Suprapubic skin (tissue), 4 donors: ENCODE measurements around the gene CDH5. TPM values are rescaled to one million over a fixed set of nuclear protein-coding genes. Genes with fewer than 3 reads are reported as not detected.

ENCODE experiments used
- DNase-seq, 2 donors: peaks; one replicate each; pipeline ENCODE4 v3.0.0-alpha.2; 2019; ENCODE audit warnings: low spot score in 2 of 2
- H3K27ac ChIP-seq: fragments of 200-600 bp; sonication (generic); one replicate; pipeline ENCODE4 v1.5.1; 2019
- H3K27me3 ChIP-seq: fragments of 200-600 bp; sonication (generic); one replicate; pipeline ENCODE4 v1.5.1; 2019
- H3K36me3 ChIP-seq: fragments of 200-600 bp; sonication (generic); one replicate; pipeline ENCODE4 v1.5.1; 2019
- H3K4me1 ChIP-seq: fragments of 200-600 bp; sonication (generic); one replicate; pipeline ENCODE4 v1.5.1; 2019
- H3K4me3 ChIP-seq: fragments of 200-600 bp; sonication (generic); one replicate; pipeline ENCODE4 v1.5.1; 2019; ENCODE audit warnings: mild to moderate bottlenecking
- H3K9me3 ChIP-seq: fragments of 200-600 bp; sonication (generic); one replicate; pipeline ENCODE4 v1.5.1; 2019
- CTCF ChIP-seq, 2 donors: fragments of 200-600 bp in 1 of 2; fragments of 450-650 bp in 1 of 2; sonication (generic) in 1 of 2; IDR thresholded peaks; one replicate each; pipeline ENCODE4 v1.5.1; 2016 to 2019; ENCODE audit warnings: antibody characterized with exemption in 2 of 2, mild to moderate bottlenecking in 1 of 2, moderate library complexity in 1 of 2
- EP300 ChIP-seq: sonication (generic); formaldehyde crosslinking; IDR thresholded peaks from one replicate; pipeline ENCODE4 v1.6.1; 2017; ENCODE audit warnings: antibody characterized with exemption
- POLR2A ChIP-seq, 2 donors: fragments of 450-650 bp; IDR thresholded peaks; one replicate each; pipeline ENCODE4 v1.6.1; 2017; ENCODE audit warnings: antibody characterized with exemption in 2 of 2, mild to moderate bottlenecking in 2 of 2, moderate library complexity in 2 of 2
- POLR2AphosphoS5 ChIP-seq, 3 donors: sonication (generic); formaldehyde crosslinking; IDR thresholded peaks; one replicate each; pipeline ENCODE4 v1.6.1; 2017; ENCODE audit warnings: antibody characterized with exemption in 3 of 3
- WGBS: methylation state at CpG from one replicate; pipeline ENCODE4 v1.1.5; 2018; 5-methylcytosine and 5-hydroxymethylcytosine counted together
- total RNA-seq, 4 donors: library from RNA; depleted of rRNA; stranded (reverse); fragments of >200 nt; gene quantifications; one replicate each; pipeline ENCODE4 v1.1.0, GENCODE V29; 2016

The CDH5 gene
- total RNA-seq, 4 donors from 2014 or later, result 8.0 to 23.6 (median 14.4) TPM

DNA sequence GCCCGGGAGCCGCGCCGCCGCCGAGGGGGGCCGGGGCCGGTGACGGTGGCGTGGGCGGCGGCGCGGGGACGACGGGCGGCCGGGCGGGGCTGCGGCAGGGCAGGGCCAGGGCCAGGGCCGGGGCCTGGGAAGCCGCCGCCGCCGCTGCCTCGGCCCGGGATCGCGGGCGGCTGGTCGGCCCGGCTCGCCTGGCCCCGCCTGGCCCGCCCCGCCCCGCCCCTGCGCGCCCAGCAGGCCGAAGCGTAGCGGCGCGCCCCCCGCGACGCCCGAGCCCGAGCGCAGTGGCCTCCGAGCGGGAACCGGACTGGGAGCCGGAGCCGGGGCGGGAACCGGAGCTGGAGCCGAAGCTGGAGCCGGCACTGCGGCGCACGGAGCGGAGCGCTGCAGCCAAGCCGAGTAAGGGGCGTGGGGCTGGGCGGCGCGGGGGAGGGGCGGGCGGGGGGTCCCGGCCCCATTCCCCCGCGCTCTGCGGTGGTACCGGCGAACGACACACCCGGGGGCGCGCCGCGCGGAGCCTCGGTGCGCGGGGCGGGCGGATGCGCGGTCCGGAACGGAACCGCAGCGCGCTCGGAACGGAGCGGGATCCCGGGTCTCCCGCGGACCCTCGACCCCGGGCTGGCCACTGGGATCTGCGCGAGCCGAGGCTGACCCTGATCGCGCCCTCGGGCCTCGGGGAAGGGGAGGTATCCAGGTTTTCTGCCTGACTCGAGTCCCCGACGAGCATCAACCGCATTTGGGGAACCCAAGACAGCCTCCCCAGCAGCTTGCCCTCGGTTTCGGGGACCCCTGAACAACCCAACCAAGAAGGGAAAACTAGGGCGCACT is 60.8 kb downstream of the CDH5 start, which contains the start of gene BEAN1:
BEAN1 (plus strand) TSS at position 260 of the 825 bp plus-strand sequence. CDS start 10,382 bp downstream, outside the sequence.
- no peak for TF ChIP-seq POLR2A (IDR thresholded peaks at IDR 0.05)
- TF ChIP-seq POLR2AphosphoS5 (IDR thresholded peaks at IDR 0.05), result no peak
- TF ChIP-seq CTCF (IDR thresholded peaks at IDR 0.05), result no peak
- no peak for TF ChIP-seq EP300
- H3K9me3 ChIP-seq, result no peaks in the 10 kb centered on the region

DNA sequence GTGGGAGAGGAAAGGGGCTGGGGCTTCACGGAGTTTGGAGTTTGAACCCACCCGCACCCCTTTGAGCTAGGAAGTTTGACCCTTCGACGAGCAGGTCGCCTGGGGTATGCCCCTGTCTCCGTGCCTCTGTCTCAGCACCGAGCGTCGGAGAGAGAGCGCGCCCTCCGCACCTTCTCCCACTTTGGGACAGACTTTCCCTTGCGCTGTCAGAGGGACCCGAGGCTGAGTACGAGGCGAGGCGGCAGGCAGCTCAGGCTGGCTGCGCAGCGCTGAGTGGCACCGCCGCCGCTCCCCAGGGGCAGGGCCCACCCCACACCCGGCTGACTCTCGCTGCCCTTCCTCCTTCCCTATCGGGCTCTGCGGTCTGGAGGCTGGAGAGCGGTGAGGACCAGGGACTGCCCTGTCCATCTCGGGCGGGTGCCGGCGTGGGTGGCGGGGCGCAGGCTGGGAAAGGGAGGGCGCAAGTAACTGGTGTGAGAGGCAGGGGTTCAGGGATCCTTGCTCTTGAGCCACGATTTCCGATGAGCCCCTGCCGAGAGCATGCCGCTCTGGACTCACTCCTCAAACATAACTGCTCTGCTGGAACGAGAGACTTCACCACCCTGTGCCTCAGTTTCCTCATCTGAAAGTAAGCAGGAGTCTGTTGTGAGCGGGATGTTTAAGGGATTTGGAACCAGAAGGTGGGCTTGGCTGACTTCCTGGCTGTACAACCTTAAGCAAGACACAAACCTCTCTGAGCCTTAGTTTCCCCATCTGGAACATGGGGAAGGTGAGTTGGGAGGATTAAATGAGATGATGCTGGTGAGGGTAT is 61.6 kb downstream of the CDH5 start:
- DNase-seq, result peak in 1 of 2 donors; percentile 72
- no peaks in the 10 kb centered on the region for H3K36me3 ChIP-seq
- H3K27ac ChIP-seq, result no peak overlapping the region
- peak overlapping the region; percentile 61 for H3K4me3 ChIP-seq
- 33% methylated on average over 12 of the region's 40 CpGs for whole genome bisulfite sequencing
- no peak for TF ChIP-seq POLR2AphosphoS5 (IDR thresholded peaks at IDR 0.05)
- TF ChIP-seq EP300, result no peak
- TF ChIP-seq POLR2A (IDR thresholded peaks at IDR 0.05), result no peak
- no peak for TF ChIP-seq CTCF (IDR thresholded peaks at IDR 0.05)
- peaks cover 22% of the 10 kb centered on the region for H3K4me1 ChIP-seq
- H3K9me3 ChIP-seq, result no peaks in the 10 kb centered on the region
- H3K27me3 ChIP-seq, result peaks cover 34% of the 10 kb centered on the region

More for the DNA sequence above, 60.8 kb downstream of the CDH5 start, which contains the start of gene BEAN1:
- under 1% methylated on average over 25 of the region's 118 CpGs for whole genome bisulfite sequencing
- H3K36me3 ChIP-seq, result no peaks in the 10 kb centered on the region
- peak in 1 of 2 donors; percentile 66 for DNase-seq
- H3K27ac ChIP-seq, result no peak within 1 kb of the TSS
- H3K27me3 ChIP-seq, result peaks cover 34% of the 10 kb centered on the region
- peaks cover 22% of the 10 kb centered on the region for H3K4me1 ChIP-seq
- peak within 1 kb of the TSS; percentile 61 for H3K4me3 ChIP-seq

DNA sequence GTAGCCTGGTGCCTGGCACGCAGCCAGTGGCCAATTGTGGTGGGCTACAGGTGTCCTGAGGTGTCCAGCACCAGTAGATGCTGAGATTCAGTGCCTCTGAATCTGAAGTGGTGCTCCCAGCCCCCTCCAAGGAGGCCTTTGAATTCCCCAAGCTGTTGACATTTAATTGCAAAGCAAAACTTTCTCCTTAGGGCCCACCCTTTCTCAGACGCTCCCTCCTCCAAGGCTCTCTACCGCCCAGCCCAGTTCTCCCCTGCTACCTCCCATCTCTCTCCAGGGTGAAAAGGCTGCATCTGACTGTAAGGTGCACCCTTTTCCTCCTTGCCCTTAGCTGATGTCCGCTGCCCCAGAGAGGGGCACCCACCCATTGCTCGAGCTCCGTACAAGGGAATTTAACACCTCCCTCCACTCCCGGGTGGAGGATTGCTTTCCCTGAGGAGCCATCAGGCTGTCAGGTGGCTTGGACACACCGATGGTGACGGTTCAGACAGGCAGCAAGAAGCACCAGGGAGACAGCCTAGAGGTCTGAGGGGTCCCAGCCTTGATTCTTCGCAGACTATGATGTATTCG is 62.3 kb downstream of the CDH5 start:
- 49% methylated on average over 11 of the region's 11 CpGs for WGBS
- Histone ChIP-seq H3K27me3 (peaks cover 34% of the 10 kb centered on the region), H3K9me3 (no peaks in the 10 kb centered on the region), H3K27ac (no peak overlapping the region), H3K4me1 (peaks cover 22% of the 10 kb centered on the region), H3K4me3 (no peak overlapping the region), H3K36me3 (no peaks in the 10 kb centered on the region)
- peak in 1 of 2 donors; percentile 50 for DNase-seq
- TF ChIP-seq CTCF (IDR thresholded peaks at IDR 0.05), result no peak
- TF ChIP-seq POLR2AphosphoS5 (IDR thresholded peaks at IDR 0.05), result no peak
- no peak for TF ChIP-seq POLR2A (IDR thresholded peaks at IDR 0.05)

GRCh38 chr16:66429290-66429962 is 62.9 kb downstream of the CDH5 start:
- H3K4me3 ChIP-seq, result no peak overlapping the region
- peaks cover 34% of the 10 kb centered on the region for H3K27me3 ChIP-seq
- no peak for TF ChIP-seq EP300
- TF ChIP-seq POLR2A (IDR thresholded peaks at IDR 0.05), result no peak
- TF ChIP-seq POLR2AphosphoS5 (IDR thresholded peaks at IDR 0.05), result no peak
- no peak for TF ChIP-seq CTCF (IDR thresholded peaks at IDR 0.05)
- peaks cover 22% of the 10 kb centered on the region for H3K4me1 ChIP-seq
- H3K36me3 ChIP-seq, result no peaks in the 10 kb centered on the region
- H3K27ac ChIP-seq, result no peak overlapping the region
- 36% methylated on average over 8 of the region's 9 CpGs for WGBS
- DNase-seq, result peak in 1 of 2 donors; percentile 59
- no peaks in the 10 kb centered on the region for H3K9me3 ChIP-seq
